Bronchial epithelial cell (primary cell): ENCODE data around the gene CD302. TPM values are rescaled to one million over a fixed set of nuclear protein-coding genes. Genes with fewer than 3 reads are reported as not detected.

ENCODE experiments used
- DNase-seq: peaks from one replicate; pipeline ENCODE4 v3.0.0-alpha.2; 2010; ENCODE audit warnings: low read depth
- FAIRE-seq: peaks from 2 replicates; lab custom pipeline; 2011; peaks lifted over from hg19 to GRCh38; lab: Jason Lieb, UNC
- H3K27me3 ChIP-seq: 2 replicates; pipeline ENCODE4 v1.5.1; 2011; ENCODE audit warnings: low read length; ENCODE audit not compliant: control insufficient read depth, insufficient read depth
- H3K36me3 ChIP-seq: 2 replicates; pipeline ENCODE4 v1.5.1; 2011; ENCODE audit warnings: low read length; ENCODE audit not compliant: control insufficient read depth, insufficient read depth
- H3K4me3 ChIP-seq: 2 replicates; pipeline ENCODE4 v1.5.1; 2011; ENCODE audit warnings: mild to moderate bottlenecking, low read depth, low read length, control low read depth
- CTCF ChIP-seq: IDR thresholded peaks from 2 replicates; pipeline ENCODE4 v1.5.1; 2011; ENCODE audit warnings: mild to moderate bottlenecking, moderate library complexity, low read length, control low read depth, inconsistent platforms; ENCODE audit not compliant: insufficient read depth, severe bottlenecking
- total RNA-seq: library from RNA; depleted of rRNA; stranded (reverse); fragments of >200 nt; gene quantifications from 2 replicates; pipeline ENCODE4 v1.2.1, GENCODE V29; 2014

Gene CD302
- total RNA-seq, 1 donor from 2014 or later: 0.26 TPM

- no peak for FAIRE-seq
- TF ChIP-seq CTCF: no peak
- Histone ChIP-seq H3K27me3 (no peaks in the 10 kb centered on the region), H3K4me3 (no peak overlapping the region), H3K36me3 (peaks cover 3% of the 10 kb centered on the region)
- DNase-seq: no peak
Measured at GRCh38 chr2:159769147-159769546, 28.9 kb downstream of the CD302 start.

GRCh38 chr2:159762075-159762474, 35.9 kb downstream of the CD302 start:
- Histone ChIP-seq H3K4me3 (no peak overlapping the region), H3K27me3 (no peaks in the 10 kb centered on the region), H3K36me3 (peaks cover 10% of the 10 kb centered on the region)
- TF ChIP-seq CTCF: no peak
- DNase-seq (no peak), FAIRE-seq (no peak)

GRCh38 chr2:159760326-159760725, 37.7 kb downstream of the CD302 start:
- no peak overlapping the region for H3K4me3 ChIP-seq
- no peak for TF ChIP-seq CTCF
- DNase-seq: no peak
- H3K27me3 ChIP-seq: no peaks in the 10 kb centered on the region
- no peak for FAIRE-seq
- H3K36me3 ChIP-seq: peaks cover 10% of the 10 kb centered on the region

- no peak for TF ChIP-seq CTCF
- DNase-seq: no peak
- Histone ChIP-seq H3K27me3 (no peaks in the 10 kb centered on the region), H3K36me3 (peaks cover 8% of the 10 kb centered on the region), H3K4me3 (no peak overlapping the region)
- FAIRE-seq: no peak
Measured at GRCh38 chr2:159759577-159759976, 38.4 kb downstream of the CD302 start.

- peak; percentile 28 for FAIRE-seq
- no peak for TF ChIP-seq CTCF
- H3K27me3 ChIP-seq: no peaks in the 10 kb centered on the region
- peaks cover 8% of the 10 kb centered on the region for H3K36me3 ChIP-seq
- DNase-seq: peak; percentile 59
- no peak overlapping the region for H3K4me3 ChIP-seq
Measured at GRCh38 chr2:159758686-159759085, 39.3 kb downstream of the CD302 start.

- H3K4me3 ChIP-seq: no peak overlapping the region
- FAIRE-seq (no peak), DNase-seq (no peak)
- H3K27me3 ChIP-seq: no peaks in the 10 kb centered on the region
- TF ChIP-seq CTCF: no peak
- peaks cover 8% of the 10 kb centered on the region for H3K36me3 ChIP-seq
Measured at GRCh38 chr2:159758239-159758638, 39.8 kb downstream of the CD302 start.
